HG02678 (cell line): ENCODE data around the gene SATB2.

Source experiments
- ATAC-seq: cut with Tn5 transposase; IDR thresholded peaks from one replicate; pipeline ENCODE4 v1.9.1; 2021; ENCODE audit warnings: mild to moderate bottlenecking, moderate library complexity; ENCODE audit not compliant: unreplicated experiment

The SATB2 gene

GRCh38 chr2:199466692-199467065 is 8.9 kb upstream of the SATB2 start:
- no peak for ATAC-seq

GRCh38 chr2:199465988-199466691 is 8.4 kb upstream of the SATB2 start:
- no peak for ATAC-seq

GRCh38 chr2:199465390-199465789 is 7.7 kb upstream of the SATB2 start:
- ATAC-seq = no peak

- ATAC-seq = no peak
Observed at GRCh38 chr2:199464606-199465352, 7.0 kb upstream of the SATB2 start.

- ATAC-seq = no peak
Observed at GRCh38 chr2:199463708-199464605, 6.2 kb upstream of the SATB2 start.

- ATAC-seq = peak; percentile 32
Observed at GRCh38 chr2:199462956-199463692, 5.4 kb upstream of the SATB2 start.

GRCh38 chr2:199462347-199462955 is 4.7 kb upstream of the SATB2 start:
- ATAC-seq = no peak

GRCh38 chr2:199461711-199462346 is 4.1 kb upstream of the SATB2 start:
- no peak for ATAC-seq

GRCh38 chr2:199460846-199461710 is 3.3 kb upstream of the SATB2 start:
- no peak for ATAC-seq

GRCh38 chr2:199460101-199460671 is 2.4 kb upstream of the SATB2 start:
- no peak for ATAC-seq

- peak; percentile 52 for ATAC-seq
Observed at GRCh38 chr2:199459286-199460100, 1.8 kb upstream of the SATB2 start.

- ATAC-seq = peak; percentile 39
Observed at GRCh38 chr2:199458806-199459285, 1.1 kb upstream of the SATB2 start.

- peak; percentile 20 for ATAC-seq
Observed at GRCh38 chr2:199458009-199458805, 468 bp upstream of the SATB2 start.

GRCh38 chr2:199456383-199457146 is 1.2 kb downstream of the SATB2 start:
- no peak for ATAC-seq

- ATAC-seq = no peak
Observed at GRCh38 chr2:199455545-199456382, 2.0 kb downstream of the SATB2 start.
